Activated CD8-positive, alpha-beta memory T cell treated with anti-CD3 and anti-CD28 coated beads for 4 hours (primary cell): Measurements from ENCODE around the gene S100PBP.
"Not testable (repeated sequence)": the region's sequence is repeated elsewhere in the genome, so short reads cannot be mapped to it uniquely, and the experiment has no call there.

ENCODE experiments used
- DNase-seq, 2 donors: peaks; one replicate each; pipeline ENCODE4 v3.0.0-alpha.2; 2020; ENCODE audit warnings: low read depth in 2 of 2

The S100PBP gene

GRCh38 chr1:32784817-32785216 lies 32.6 kb upstream of the S100PBP start:
- no peak for DNase-seq

- DNase-seq: no peak
Measured at GRCh38 chr1:32786856-32787255, 30.6 kb upstream of the S100PBP start.

- not testable (repeated sequence) for DNase-seq
Measured at GRCh38 chr1:32789356-32789755, 28.1 kb upstream of the S100PBP start.

GRCh38 chr1:32791881-32792280 lies 25.6 kb upstream of the S100PBP start:
- DNase-seq: no peak

GRCh38 chr1:32795763-32796162 lies 21.7 kb upstream of the S100PBP start:
- not testable (repeated sequence) for DNase-seq

GRCh38 chr1:32797456-32797855 lies 20.0 kb upstream of the S100PBP start:
- DNase-seq: no peak

GRCh38 chr1:32798191-32798590 lies 19.3 kb upstream of the S100PBP start:
- DNase-seq: no peak

- DNase-seq: no peak
Measured at GRCh38 chr1:32798679-32799416, 18.6 kb upstream of the S100PBP start.

GRCh38 chr1:32801096-32801715 lies 16.2 kb upstream of the S100PBP start:
- no peak for DNase-seq

GRCh38 chr1:32804460-32804859 lies 13.0 kb upstream of the S100PBP start:
- DNase-seq: not testable (repeated sequence)

- no peak for DNase-seq
Measured at GRCh38 chr1:32806290-32806689, 11.2 kb upstream of the S100PBP start.

- no peak for DNase-seq
Measured at GRCh38 chr1:32806910-32807523, 10.4 kb upstream of the S100PBP start.

GRCh38 chr1:32808580-32808979 lies 8.9 kb upstream of the S100PBP start:
- no peak for DNase-seq

- no peak for DNase-seq
Measured at GRCh38 chr1:32810358-32810757, 7.1 kb upstream of the S100PBP start.

- DNase-seq: no peak
Measured at GRCh38 chr1:32811265-32811664, 6.2 kb upstream of the S100PBP start.

- DNase-seq: no peak
Measured at GRCh38 chr1:32811917-32812316, 5.5 kb upstream of the S100PBP start.

GRCh38 chr1:32813941-32814739 lies 3.3 kb upstream of the S100PBP start:
- DNase-seq: no peak

GRCh38 chr1:32816676-32817158 lies 736 bp upstream of the S100PBP start:
- DNase-seq: no peak

- DNase-seq: no peak
Measured at GRCh38 chr1:32817815-32818786, 648 bp downstream of the S100PBP start.

GRCh38 chr1:32818804-32819541 lies 1.5 kb downstream of the S100PBP start:
- DNase-seq: no peak
